BE2C (cell line): Measurements from ENCODE around the gene CCDC187.
A peak's percentile ranks its signal among the peaks of the same experiment; 100 is the strongest.

Experiments
- DNase-seq: peaks from one replicate; pipeline ENCODE4 v3.0.0-alpha.2; 2020
- H3K27me3 ChIP-seq: fragments of 250-450 bp; sonication (Bioruptor Pico); 2 replicates; pipeline ENCODE4 v1.5.1; 2020; ENCODE audit warnings: mild to moderate bottlenecking
- H3K36me3 ChIP-seq: fragments of 250-450 bp; sonication (Bioruptor Pico); 2 replicates; pipeline ENCODE4 v1.5.1; 2020; ENCODE audit warnings: mild to moderate bottlenecking
- H3K4me1 ChIP-seq: fragments of 250-450 bp; sonication (Bioruptor Pico); 2 replicates; pipeline ENCODE4 v1.5.1; 2020
- H3K4me3 ChIP-seq: 2 replicates; pipeline ENCODE4 v1.5.1; 2011; ENCODE audit warnings: low read depth, low read length
- H3K9me3 ChIP-seq: fragments of 250-450 bp; sonication (Bioruptor Pico); 2 replicates; pipeline ENCODE4 v1.5.1; 2020
- CTCF ChIP-seq: IDR thresholded peaks from 2 replicates; pipeline ENCODE4 v1.5.1; 2012; ENCODE audit warnings: mild to moderate bottlenecking, low read depth, low read length

Gene CCDC187

GRCh38 chr9:136206602-136207275 lies 97.2 kb downstream of the CCDC187 start:
- peaks cover 43% of the 10 kb centered on the region for H3K36me3 ChIP-seq
- no peak overlapping the region for H3K4me3 ChIP-seq
- peaks cover 20% of the 10 kb centered on the region for H3K27me3 ChIP-seq
- H3K4me1 ChIP-seq: peaks cover 12% of the 10 kb centered on the region
- no peaks in the 10 kb centered on the region for H3K9me3 ChIP-seq
- no peak for TF ChIP-seq CTCF
- peak; percentile 81 for DNase-seq

- no peak for DNase-seq
- Histone ChIP-seq H3K4me3 (no peak overlapping the region), H3K9me3 (no peaks in the 10 kb centered on the region), H3K27me3 (peaks cover 31% of the 10 kb centered on the region), H3K36me3 (peaks cover 33% of the 10 kb centered on the region), H3K4me1 (peaks cover 12% of the 10 kb centered on the region)
- no peak for TF ChIP-seq CTCF
These were observed 98.2 kb downstream of the CCDC187 start for GRCh38 chr9:136205707-136205992.

GRCh38 chr9:136204838-136205706 lies 98.8 kb downstream of the CCDC187 start, which contains the start of gene LHX3:
Gene LHX3, minus strand, starts transcription at chr9:136205128. Its CDS starts 116 bp downstream, at chr9:136205012.
- H3K9me3 ChIP-seq: no peaks in the 10 kb centered on the region
- H3K36me3 ChIP-seq: peaks cover 30% of the 10 kb centered on the region
- peaks cover 36% of the 10 kb centered on the region for H3K27me3 ChIP-seq
- H3K4me1 ChIP-seq: peaks cover 12% of the 10 kb centered on the region
- DNase-seq: no peak
- TF ChIP-seq CTCF: no peak
- no peak within 1 kb of the TSS for H3K4me3 ChIP-seq

GRCh38 chr9:136204145-136204805 lies 99.6 kb downstream of the CCDC187 start:
- Histone ChIP-seq H3K36me3 (peaks cover 25% of the 10 kb centered on the region), H3K9me3 (no peaks in the 10 kb centered on the region), H3K4me1 (peaks cover 12% of the 10 kb centered on the region), H3K4me3 (no peak overlapping the region), H3K27me3 (peaks cover 44% of the 10 kb centered on the region)
- no peak for TF ChIP-seq CTCF
- no peak for DNase-seq

- Histone ChIP-seq H3K27me3 (peaks cover 50% of the 10 kb centered on the region), H3K36me3 (peaks cover 18% of the 10 kb centered on the region), H3K4me1 (peaks cover 12% of the 10 kb centered on the region), H3K4me3 (no peak overlapping the region; the same call in 1 of the 2 replicates), H3K9me3 (no peaks in the 10 kb centered on the region)
- no peak for DNase-seq
- TF ChIP-seq CTCF: no peak
These were observed 100.3 kb downstream of the CCDC187 start for GRCh38 chr9:136203408-136204144.
